Measurements from ENCODE around the gene NSD2. TPM values are rescaled to one million over a fixed set of nuclear protein-coding genes. Genes with fewer than 3 reads are reported as not detected.

The NSD2 gene
- 36.4 TPM for polyA plus RNA-seq (2012; ENCODE audit: insufficient read length, low read depth)

GRCh38 chr4:1870578-1871443 lies at the start of gene NSD2:
TSS of gene NSD2 (plus strand) at chr4:1871393. CDS start at chr4:1900655, 29,262 bp downstream.
- peak; percentile 5 for TF ChIP-seq FOXP2 (optimal IDR thresholded peaks at IDR 0.05; ENCODE audit: borderline replicate concordance, extremely low read depth, extremely low read length, insufficient read depth)
- TF ChIP-seq POLR2AphosphoS5 (IDR thresholded peaks at IDR 0.05; ENCODE audit: low read depth, low read length) = peak; percentile 74
- TF ChIP-seq REST (IDR thresholded peaks at IDR 0.05; ENCODE audit: insufficient read depth in 1 of 2, low read depth in 2 of 2, low read length in 2 of 2) = no peak
- no peak for TF ChIP-seq SIN3A (IDR thresholded peaks at IDR 0.05; ENCODE audit: borderline replicate concordance, insufficient read depth, low read length)
- TF ChIP-seq TAF1 (IDR thresholded peaks at IDR 0.05; ENCODE audit: borderline replicate concordance, insufficient read depth, low read length) = 0 out of 2 replicates have a peak, but pooled peaks have one; percentile 17

GRCh38 chr4:1821679-1822567 lies 49.3 kb upstream of the NSD2 start:
- TF ChIP-seq FOXP2 (optimal IDR thresholded peaks at IDR 0.05; ENCODE audit: borderline replicate concordance, extremely low read depth, extremely low read length, insufficient read depth) (no peak), POLR2AphosphoS5 (IDR thresholded peaks at IDR 0.05; ENCODE audit: low read depth, low read length) (no peak), SIN3A (IDR thresholded peaks at IDR 0.05; ENCODE audit: borderline replicate concordance, insufficient read depth, low read length) (no peak), TAF1 (IDR thresholded peaks at IDR 0.05; ENCODE audit: borderline replicate concordance, insufficient read depth, low read length) (no peak)

GRCh38 chr4:1822568-1823544 lies 48.3 kb upstream of the NSD2 start:
- no peak for TF ChIP-seq SIN3A (IDR thresholded peaks at IDR 0.05; ENCODE audit: borderline replicate concordance, insufficient read depth, low read length)

GRCh38 chr4:1823545-1823932 lies 47.7 kb upstream of the NSD2 start:
- TF ChIP-seq POLR2AphosphoS5 (IDR thresholded peaks at IDR 0.05; ENCODE audit: low read depth, low read length) = no peak
- TF ChIP-seq SIN3A (IDR thresholded peaks at IDR 0.05; ENCODE audit: borderline replicate concordance, insufficient read depth, low read length) = no peak
- no peak for TF ChIP-seq TAF1 (IDR thresholded peaks at IDR 0.05; ENCODE audit: borderline replicate concordance, insufficient read depth, low read length)
- TF ChIP-seq REST (IDR thresholded peaks at IDR 0.05; ENCODE audit: insufficient read depth in 1 of 2, low read depth in 2 of 2, low read length in 2 of 2) = no peak
- no peak for TF ChIP-seq FOXP2 (optimal IDR thresholded peaks at IDR 0.05; ENCODE audit: borderline replicate concordance, extremely low read depth, extremely low read length, insufficient read depth)

- TF ChIP-seq TAF1 (IDR thresholded peaks at IDR 0.05; ENCODE audit: borderline replicate concordance, insufficient read depth, low read length) = no peak
- TF ChIP-seq REST (IDR thresholded peaks at IDR 0.05; ENCODE audit: insufficient read depth in 1 of 2, low read depth in 2 of 2, low read length in 2 of 2) = no peak
- no peak for TF ChIP-seq POLR2AphosphoS5 (IDR thresholded peaks at IDR 0.05; ENCODE audit: low read depth, low read length)
- TF ChIP-seq SIN3A (IDR thresholded peaks at IDR 0.05; ENCODE audit: borderline replicate concordance, insufficient read depth, low read length) = no peak
- no peak for TF ChIP-seq FOXP2 (optimal IDR thresholded peaks at IDR 0.05; ENCODE audit: borderline replicate concordance, extremely low read depth, extremely low read length, insufficient read depth)
Measured at GRCh38 chr4:1824746-1825145, 46.4 kb upstream of the NSD2 start.

All from PFSK-1 (cell line).